Gastroesophageal sphincter (tissue), 4 donors: Measurements from ENCODE around the gene GOLGB1. TPM values are rescaled to one million over a fixed set of nuclear protein-coding genes. Genes with fewer than 3 reads are reported as not detected.

Experiments used
- ATAC-seq: fragments of 150-250 bp; one replicate; pipeline ENCODE4 v1.9.1; 2016; ENCODE audit warnings: mild to moderate bottlenecking, moderate library complexity
- H3K27ac ChIP-seq, 4 donors: fragments of 200-600 bp; sonication (generic) in 3 of 4; 1 replicate in 3 of 4; 2 replicates in 1 of 4; pipeline ENCODE4 v1.5.1; 2016 to 2019
- H3K27me3 ChIP-seq: fragments of 200-600 bp; sonication (generic); one replicate; pipeline ENCODE4 v1.5.1; 2019
- H3K36me3 ChIP-seq, 2 donors: fragments of 200-600 bp; sonication (generic); one replicate each; pipeline ENCODE4 v1.5.1; 2019; ENCODE audit warnings: control low read depth in 1 of 2
- H3K4me1 ChIP-seq, 3 donors: fragments of 200-600 bp; sonication (generic); 1 replicate in 2 of 3; 2 replicates in 1 of 3; pipeline ENCODE4 v1.5.1; 2016 to 2019; ENCODE audit warnings: control low read depth in 2 of 3
- H3K4me3 ChIP-seq, 2 donors: fragments of 200-600 bp; sonication (generic); one replicate each; pipeline ENCODE4 v1.5.1; 2019; ENCODE audit warnings: mild to moderate bottlenecking in 1 of 2, moderate library complexity in 1 of 2
- H3K9me3 ChIP-seq, 3 donors: fragments of 200-600 bp; sonication (generic); one replicate each; pipeline ENCODE4 v1.5.1; 2017 to 2019; ENCODE audit warnings: control low read depth in 2 of 3
- EP300 ChIP-seq: sonication (generic); formaldehyde crosslinking; IDR thresholded peaks from one replicate; pipeline ENCODE4 v1.6.1; 2017; ENCODE audit warnings: antibody characterized with exemption, mild to moderate bottlenecking
- POLR2A ChIP-seq, 2 donors: fragments of 450-650 bp; IDR thresholded peaks; one replicate each; pipeline ENCODE4 v1.6.1; 2017; ENCODE audit warnings: antibody characterized with exemption in 2 of 2, mild to moderate bottlenecking in 2 of 2, moderate library complexity in 1 of 2
- POLR2AphosphoS5 ChIP-seq: sonication (generic); formaldehyde crosslinking; IDR thresholded peaks from one replicate; pipeline ENCODE4 v1.6.1; 2017; ENCODE audit warnings: antibody characterized with exemption
- WGBS, 2 donors: methylation state at CpG; one replicate each; pipeline ENCODE4 v1.1.5; 2018; ENCODE audit warnings: low coverage in 1 of 2; 5-methylcytosine and 5-hydroxymethylcytosine counted together
- total RNA-seq, 4 donors: library from RNA; depleted of rRNA; stranded (reverse); fragments of >200 nt; gene quantifications; one replicate each; pipeline ENCODE4 v1.1.0, GENCODE V29; 2016
- TF ChIP-seq, protein P1 (sequence below), 4 experiments: fragments of 200-600 bp in 2 of 4; fragments of 450-650 bp in 2 of 4; sonication (generic) in 1 of 4; IDR thresholded peaks; one replicate each; pipeline ENCODE4 v1.5.1; 2017 to 2019; ENCODE audit warnings: antibody characterized with exemption in 4 of 4, mild to moderate bottlenecking in 2 of 4, moderate library complexity in 2 of 4

GOLGB1 gene
- total RNA-seq, 4 donors from 2014 or later = 67.9 to 94.3 (median 76.6) TPM

DNA sequence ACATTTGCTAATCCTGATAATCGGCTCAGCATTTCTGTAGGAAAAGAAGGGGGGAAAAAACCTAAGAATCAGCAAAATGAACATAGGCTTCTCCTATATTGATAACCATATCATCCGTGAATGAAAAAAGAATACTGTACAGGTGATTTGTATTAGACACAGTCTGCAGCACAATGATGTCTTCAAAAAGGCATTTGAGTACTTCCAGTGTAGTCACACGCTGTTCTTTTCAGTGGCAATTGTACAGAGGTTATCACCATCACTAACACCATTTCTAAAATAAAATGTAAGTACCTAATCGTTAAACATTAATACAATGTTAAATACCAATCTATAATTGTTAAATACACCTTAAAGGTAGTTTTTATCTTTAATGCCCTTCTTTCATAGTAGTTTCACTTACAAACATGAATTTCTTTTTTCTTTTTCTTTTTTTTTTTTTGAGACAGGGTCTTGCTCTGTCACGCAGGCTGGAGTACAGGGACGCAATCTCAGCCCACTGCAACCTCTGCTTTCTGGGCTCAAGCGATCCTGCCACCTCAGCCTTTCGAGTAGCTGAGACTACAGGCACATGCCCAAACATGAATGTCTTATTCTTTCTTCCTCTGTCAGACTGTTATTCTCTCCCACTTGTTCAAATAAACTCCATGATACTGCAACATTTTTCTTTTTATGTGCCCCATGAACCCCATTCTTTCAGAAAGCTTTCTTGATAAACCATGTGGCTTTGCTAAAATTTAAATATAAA is 18.4 kb downstream of the GOLGB1 start:
- TF ChIP-seq POLR2AphosphoS5 (no peak), POLR2A (IDR thresholded peaks at IDR 0.05) (no peak), EP300 (no peak)
- TF ChIP-seq, protein P1, sequence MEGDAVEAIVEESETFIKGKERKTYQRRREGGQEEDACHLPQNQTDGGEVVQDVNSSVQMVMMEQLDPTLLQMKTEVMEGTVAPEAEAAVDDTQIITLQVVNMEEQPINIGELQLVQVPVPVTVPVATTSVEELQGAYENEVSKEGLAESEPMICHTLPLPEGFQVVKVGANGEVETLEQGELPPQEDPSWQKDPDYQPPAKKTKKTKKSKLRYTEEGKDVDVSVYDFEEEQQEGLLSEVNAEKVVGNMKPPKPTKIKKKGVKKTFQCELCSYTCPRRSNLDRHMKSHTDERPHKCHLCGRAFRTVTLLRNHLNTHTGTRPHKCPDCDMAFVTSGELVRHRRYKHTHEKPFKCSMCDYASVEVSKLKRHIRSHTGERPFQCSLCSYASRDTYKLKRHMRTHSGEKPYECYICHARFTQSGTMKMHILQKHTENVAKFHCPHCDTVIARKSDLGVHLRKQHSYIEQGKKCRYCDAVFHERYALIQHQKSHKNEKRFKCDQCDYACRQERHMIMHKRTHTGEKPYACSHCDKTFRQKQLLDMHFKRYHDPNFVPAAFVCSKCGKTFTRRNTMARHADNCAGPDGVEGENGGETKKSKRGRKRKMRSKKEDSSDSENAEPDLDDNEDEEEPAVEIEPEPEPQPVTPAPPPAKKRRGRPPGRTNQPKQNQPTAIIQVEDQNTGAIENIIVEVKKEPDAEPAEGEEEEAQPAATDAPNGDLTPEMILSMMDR (IDR thresholded peaks at IDR 0.05) = no peak
- H3K9me3 ChIP-seq = no peaks in the 10 kb centered on the region
- H3K4me3 ChIP-seq = no peak overlapping the region
- H3K27me3 ChIP-seq = no peaks in the 10 kb centered on the region
- peaks cover 6 to 35% of the 10 kb centered on the region in 2 donors for H3K36me3 ChIP-seq
- no peak overlapping the region for H3K27ac ChIP-seq
- WGBS, 2 donors = 72 to 89% methylated on average over 8 of the region's 8 CpGs
- no peak for ATAC-seq
- peaks cover 0 to 36% (median 0%) of the 10 kb centered on the region in 3 donors for H3K4me1 ChIP-seq

- H3K36me3 ChIP-seq = peaks cover 17 to 94% of the 10 kb centered on the region in 2 donors
Observed at GRCh38 chr3:121724130-121724529, 25.4 kb downstream of the GOLGB1 start.

DNA sequence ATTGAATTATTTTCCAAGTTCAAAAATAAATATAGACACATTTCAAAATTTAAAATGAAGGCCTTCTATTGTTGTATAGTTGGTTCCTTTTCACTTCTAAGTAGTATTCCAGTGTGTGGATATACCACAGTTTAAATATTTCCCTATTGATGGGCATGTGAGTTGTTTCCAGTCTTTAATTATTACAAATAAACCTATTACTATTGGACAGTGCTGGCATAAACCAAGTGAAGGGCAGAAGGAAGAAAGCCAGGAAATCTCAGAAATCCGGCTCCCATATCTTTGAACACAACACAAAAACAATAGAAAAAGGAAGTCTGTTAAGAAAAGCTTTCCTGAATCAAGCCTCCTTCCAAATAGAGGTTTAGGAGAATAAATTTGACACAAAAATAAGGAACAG is 26.1 kb downstream of the GOLGB1 start:
- Histone ChIP-seq H3K4me3 (no peak overlapping the region), H3K4me1 (no peaks in the 10 kb centered on the region), H3K36me3 (peaks cover 19 to 94% of the 10 kb centered on the region in 2 donors), H3K9me3 (no peaks in the 10 kb centered on the region), H3K27me3 (no peaks in the 10 kb centered on the region), H3K27ac (no peak overlapping the region)
- no peak for ATAC-seq
- WGBS, 2 donors = 82 to 86% methylated on average over 1 of the region's 1 CpG
- TF ChIP-seq POLR2A (IDR thresholded peaks at IDR 0.05) (no peak), POLR2AphosphoS5 (no peak), EP300 (no peak)
- TF ChIP-seq, protein P1 (IDR thresholded peaks at IDR 0.05) = no peak

More at GRCh38 chr3:121724130-121724529, 25.4 kb downstream of the GOLGB1 start:
- H3K9me3 ChIP-seq = no peaks in the 10 kb centered on the region
- H3K4me1 ChIP-seq = no peaks in the 10 kb centered on the region
- no peak for TF ChIP-seq EP300
- TF ChIP-seq, protein P1 (IDR thresholded peaks at IDR 0.05) = no peak
- no peak for TF ChIP-seq POLR2AphosphoS5
- no peak for TF ChIP-seq POLR2A (IDR thresholded peaks at IDR 0.05)
- H3K27me3 ChIP-seq = no peaks in the 10 kb centered on the region
- 86 to 100% methylated on average over 1 of the region's 1 CpG for WGBS, 2 donors
- no peak overlapping the region for H3K27ac ChIP-seq
- H3K4me3 ChIP-seq = no peak overlapping the region
- ATAC-seq = no peak

- Histone ChIP-seq H3K27me3 (no peaks in the 10 kb centered on the region), H3K27ac (no peak overlapping the region), H3K36me3 (peaks cover 29 to 96% of the 10 kb centered on the region in 2 donors), H3K4me1 (no peaks in the 10 kb centered on the region), H3K4me3 (no peak overlapping the region), H3K9me3 (no peaks in the 10 kb centered on the region)
- TF ChIP-seq POLR2AphosphoS5 = no peak
- TF ChIP-seq POLR2A (IDR thresholded peaks at IDR 0.05) = no peak
- TF ChIP-seq EP300 = no peak
- TF ChIP-seq, protein P1 (IDR thresholded peaks at IDR 0.05) = no peak
- ATAC-seq = no peak
- WGBS, 2 donors = 89 to 100% methylated on average over 1 of the region's 1 CpG
Observed at GRCh38 chr3:121722411-121722810, 27.1 kb downstream of the GOLGB1 start.

- H3K36me3 ChIP-seq = peaks cover 30 to 98% of the 10 kb centered on the region in 2 donors
- H3K4me3 ChIP-seq = no peak overlapping the region
- H3K27me3 ChIP-seq = no peaks in the 10 kb centered on the region
- H3K9me3 ChIP-seq = no peaks in the 10 kb centered on the region
- no peak overlapping the region for H3K27ac ChIP-seq
- no peak for ATAC-seq
- TF ChIP-seq, protein P1 (IDR thresholded peaks at IDR 0.05) = no peak
- TF ChIP-seq POLR2A (IDR thresholded peaks at IDR 0.05) (no peak), POLR2AphosphoS5 (no peak), EP300 (no peak)
- H3K4me1 ChIP-seq = no peaks in the 10 kb centered on the region
Observed at GRCh38 chr3:121720163-121720562, 29.4 kb downstream of the GOLGB1 start.
